ENCODE measurements around the gene DSCAM. TPM values are rescaled to one million over a fixed set of nuclear protein-coding genes. Genes with fewer than 3 reads are reported as not detected.

Gene DSCAM
- total RNA-seq, 4 donors from 2014 or later: under 0.01 to 0.44 TPM; not detected in 2

- TF ChIP-seq EP300 (IDR thresholded peaks at IDR 0.05) (no peak), POLR2A (IDR thresholded peaks at IDR 0.05) (no peak), CTCF (IDR thresholded peaks at IDR 0.05) (no peak)
- WGBS, 2 donors: 73 to 76% methylated on average over 7 of the region's 7 CpGs
- Histone ChIP-seq H3K36me3 (no peaks in the 10 kb centered on the region), H3K4me3 (no peak overlapping the region), H3K4me1 (no peaks in the 10 kb centered on the region), H3K27ac (no peak overlapping the region), H3K27me3 (no peaks in the 10 kb centered on the region), H3K9me3 (peaks cover 0 to 6% (median 0%) of the 10 kb centered on the region in 4 donors)
- DNase-seq (ENCODE audit: low spot score in 2 of 2): no peak
These were observed 27.7 kb downstream of the DSCAM start for GRCh38 chr21:40819071-40819900.

GRCh38 chr21:40813918-40814317, 33.0 kb downstream of the DSCAM start:
- TF ChIP-seq POLR2A (IDR thresholded peaks at IDR 0.05) (no peak), CTCF (IDR thresholded peaks at IDR 0.05) (no peak), EP300 (IDR thresholded peaks at IDR 0.05) (no peak)
- DNase-seq (ENCODE audit: low spot score in 2 of 2): no peak
- no peaks in the 10 kb centered on the region for H3K27me3 ChIP-seq
- WGBS, 2 donors: 81 to 86% methylated on average over 4 of the region's 4 CpGs
- H3K4me1 ChIP-seq: no peaks in the 10 kb centered on the region
- no peak overlapping the region for H3K4me3 ChIP-seq
- no peak overlapping the region for H3K27ac ChIP-seq
- H3K9me3 ChIP-seq: no peaks in the 10 kb centered on the region
- H3K36me3 ChIP-seq: no peaks in the 10 kb centered on the region

GRCh38 chr21:40809673-40810197, 37.2 kb downstream of the DSCAM start:
- DNase-seq (ENCODE audit: low spot score in 2 of 2): no peak
- H3K4me3 ChIP-seq: no peak overlapping the region
- H3K27ac ChIP-seq: no peak overlapping the region
- no peaks in the 10 kb centered on the region for H3K36me3 ChIP-seq
- TF ChIP-seq EP300 (IDR thresholded peaks at IDR 0.05): no peak
- no peaks in the 10 kb centered on the region for H3K27me3 ChIP-seq
- peaks cover 0 to 4% (median 0%) of the 10 kb centered on the region in 4 donors for H3K9me3 ChIP-seq
- WGBS, 2 donors: 92 to 94% methylated on average over 7 of the region's 7 CpGs
- no peaks in the 10 kb centered on the region for H3K4me1 ChIP-seq

- 70 to 76% methylated on average over 3 of the region's 3 CpGs for WGBS, 2 donors
- Histone ChIP-seq H3K4me1 (no peaks in the 10 kb centered on the region), H3K27me3 (no peaks in the 10 kb centered on the region), H3K36me3 (no peaks in the 10 kb centered on the region), H3K9me3 (peaks cover 0 to 33% (median 2%) of the 10 kb centered on the region in 4 donors), H3K4me3 (no peak overlapping the region), H3K27ac (no peak overlapping the region)
- no peak for TF ChIP-seq POLR2A (IDR thresholded peaks at IDR 0.05)
- TF ChIP-seq CTCF (IDR thresholded peaks at IDR 0.05): no peak
- no peak for TF ChIP-seq EP300 (IDR thresholded peaks at IDR 0.05)
- DNase-seq (ENCODE audit: low spot score in 2 of 2): no peak
These were observed 43.9 kb downstream of the DSCAM start for GRCh38 chr21:40803101-40803500.

- 77 to 85% methylated on average over 1 of the region's 1 CpG for WGBS, 2 donors
- no peak overlapping the region for H3K27ac ChIP-seq
- no peaks in the 10 kb centered on the region for H3K4me1 ChIP-seq
- TF ChIP-seq EP300 (IDR thresholded peaks at IDR 0.05) (no peak), POLR2A (IDR thresholded peaks at IDR 0.05) (no peak), CTCF (IDR thresholded peaks at IDR 0.05) (no peak)
- no peak overlapping the region for H3K4me3 ChIP-seq
- no peak for DNase-seq (ENCODE audit: low spot score in 2 of 2)
- peaks cover 0 to 29% (median 2%) of the 10 kb centered on the region in 4 donors for H3K9me3 ChIP-seq
- H3K36me3 ChIP-seq: no peaks in the 10 kb centered on the region
- H3K27me3 ChIP-seq: no peaks in the 10 kb centered on the region
These were observed 46.8 kb downstream of the DSCAM start for GRCh38 chr21:40800126-40800525.
